HG02870 (cell line): ENCODE results near the gene ELOB.
"Not testable (repeated sequence)": the region's sequence is repeated elsewhere in the genome, so short reads cannot be mapped to it uniquely, and the experiment has no call there.

Experiments used
- ATAC-seq: cut with Tn5 transposase; IDR thresholded peaks from one replicate; pipeline ENCODE4 v1.9.1; 2021; ENCODE audit warnings: mild to moderate bottlenecking, moderate library complexity; ENCODE audit not compliant: unreplicated experiment

ELOB gene

DNA sequence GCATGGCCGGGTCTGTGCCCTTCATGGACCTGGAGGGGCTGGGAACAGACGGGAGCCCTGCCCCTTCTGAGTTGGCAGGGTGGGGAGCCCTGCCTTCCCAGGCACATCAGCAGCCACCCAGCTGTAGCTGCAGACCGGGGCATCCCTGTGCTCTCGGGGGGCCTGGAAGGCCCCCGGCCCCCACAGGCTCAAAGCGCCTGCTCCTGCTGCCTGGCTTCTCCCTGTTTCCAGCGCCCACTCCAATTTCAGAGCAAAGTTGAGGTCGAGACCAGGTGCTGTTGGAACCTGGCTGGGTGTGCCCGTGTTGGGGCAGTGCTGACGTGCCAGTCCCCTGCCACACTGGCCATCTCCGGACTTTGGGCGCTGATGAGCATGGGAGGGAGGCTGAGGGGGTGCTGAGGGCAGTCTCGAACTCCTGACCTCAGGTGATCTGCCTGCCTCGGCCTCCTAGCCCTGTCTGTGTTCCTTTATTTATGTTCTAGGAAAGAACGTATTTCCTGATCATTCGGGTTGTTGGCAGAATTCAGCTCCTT lies 52.2 kb downstream of the ELOB start:
- no peak for ATAC-seq

GRCh38 chr16:2724088-2724676 lies 52.9 kb downstream of the ELOB start:
- ATAC-seq: no peak

DNA sequence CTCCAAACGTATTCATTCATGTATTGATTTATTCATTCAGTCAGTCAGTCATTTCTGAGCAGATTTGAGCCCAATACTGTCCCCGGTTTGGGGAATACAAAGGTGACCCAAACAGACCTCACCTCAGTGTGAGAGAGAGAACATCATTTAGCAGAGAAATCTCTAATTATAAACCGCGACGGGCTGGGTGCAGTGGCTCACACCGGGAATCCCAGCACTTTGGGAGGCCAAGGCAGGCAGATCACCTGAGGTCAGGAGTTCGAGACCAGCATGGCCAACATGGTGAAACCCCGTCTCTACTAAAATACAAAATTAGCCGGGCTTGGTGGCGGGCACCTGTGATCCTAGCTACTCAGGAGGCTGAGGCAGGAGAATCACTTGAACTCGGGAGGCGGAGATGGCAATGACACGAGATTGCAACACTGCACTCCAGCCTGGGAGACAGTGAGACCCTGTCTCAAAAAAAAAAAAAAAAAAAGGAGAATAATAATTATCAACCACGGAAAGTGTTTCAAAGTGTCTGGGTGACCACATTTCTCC lies 55.4 kb downstream of the ELOB start:
- ATAC-seq: not testable (repeated sequence)
